Stimulated activated CD8-positive, alpha-beta memory T cell treated with anti-CD3 and anti-CD28 coated beads, Interleukin-12 subunit alpha, Interleukin-12 subunit beta, amount 100 ng/mL, for 24 hours (primary cell): ENCODE results near the gene PC.

Experiments
- DNase-seq: peaks from one replicate; pipeline ENCODE4 v3.0.0-alpha.2; 2020; ENCODE audit errors: extremely low read depth

Gene PC

GRCh38 chr11:66854729-66855211, 103.4 kb downstream of the PC start:
- no peak for DNase-seq

GRCh38 chr11:66854231-66854661, 103.9 kb downstream of the PC start:
- no peak for DNase-seq

- no peak for DNase-seq
Observed at GRCh38 chr11:66853242-66854229, 104.6 kb downstream of the PC start.

GRCh38 chr11:66852466-66853241, 105.5 kb downstream of the PC start:
- no peak for DNase-seq

- no peak for DNase-seq
Observed at GRCh38 chr11:66851698-66852465, 106.3 kb downstream of the PC start.

- no peak for DNase-seq
Observed at GRCh38 chr11:66851239-66851596, 107.0 kb downstream of the PC start.

- DNase-seq, result no peak
Observed at GRCh38 chr11:66850588-66851238, 107.5 kb downstream of the PC start.

GRCh38 chr11:66850235-66850587, 108.0 kb downstream of the PC start:
- DNase-seq, result no peak

GRCh38 chr11:66849501-66850234, 108.5 kb downstream of the PC start:
- DNase-seq, result no peak

GRCh38 chr11:66848671-66849500, 109.3 kb downstream of the PC start:
- no peak for DNase-seq

GRCh38 chr11:66847461-66848232, 110.5 kb downstream of the PC start:
- DNase-seq, result no peak

- no peak for DNase-seq
Observed at GRCh38 chr11:66846671-66847091, 111.5 kb downstream of the PC start.

- DNase-seq, result no peak
Observed at GRCh38 chr11:66845876-66846212, 112.3 kb downstream of the PC start.

- no peak for DNase-seq
Observed at GRCh38 chr11:66845143-66845875, 112.9 kb downstream of the PC start.

- no peak for DNase-seq
Observed at GRCh38 chr11:66844496-66845142, 113.6 kb downstream of the PC start.

- no peak for DNase-seq
Observed at GRCh38 chr11:66843776-66844495, 114.2 kb downstream of the PC start.
